ENCODE data around the gene FATE1. TPM values are rescaled to one million over a fixed set of nuclear protein-coding genes. Genes with fewer than 3 reads are reported as not detected.

The FATE1 gene
- total RNA-seq, 6 donors from 2014 or later = 0.88 TPM; not detected in 5

GRCh38 chrX:151699746-151700145 lies 16.1 kb upstream of the FATE1 start:
- peak in 1 of 2 donors; percentile 6 for DNase-seq
- TF ChIP-seq EP300 (IDR thresholded peaks at IDR 0.05) (no peak), CTCF (IDR thresholded peaks at IDR 0.05) (no peak), POLR2AphosphoS5 (IDR thresholded peaks at IDR 0.05) (no peak), POLR2A (IDR thresholded peaks at IDR 0.05) (no peak)
- ATAC-seq (ENCODE audit: low FRiP score in 2 of 2) = no peak
- no peak overlapping the region for H3K4me3 ChIP-seq
- H3K4me1 ChIP-seq = peaks cover 0 to 10% (median 0%) of the 10 kb centered on the region in 4 donors
- H3K27me3 ChIP-seq = peaks cover 0 to 5% (median 0%) of the 10 kb centered on the region in 4 donors
- 85 to 95% methylated on average over 9 of the region's 9 CpGs for WGBS, 2 donors
- no peak overlapping the region for H3K27ac ChIP-seq
- H3K9me3 ChIP-seq = no peaks in the 10 kb centered on the region
- no peaks in the 10 kb centered on the region for H3K36me3 ChIP-seq

- WGBS, 2 donors = 84% methylated on average over 16 of the region's 16 CpGs; no CpG with 5 or more reads in 1 of the 2 donors
- TF ChIP-seq CTCF (IDR thresholded peaks at IDR 0.05) = no peak
- TF ChIP-seq POLR2AphosphoS5 (IDR thresholded peaks at IDR 0.05) = no peak
- no peak for TF ChIP-seq POLR2A (IDR thresholded peaks at IDR 0.05)
- TF ChIP-seq EP300 (IDR thresholded peaks at IDR 0.05) = no peak
- no peak overlapping the region for H3K27ac ChIP-seq
- H3K4me1 ChIP-seq = peaks cover 0 to 3% (median 0%) of the 10 kb centered on the region in 4 donors
- H3K36me3 ChIP-seq = no peaks in the 10 kb centered on the region
- H3K9me3 ChIP-seq = no peaks in the 10 kb centered on the region
- H3K4me3 ChIP-seq = no peak overlapping the region
- DNase-seq (peak; percentile 8 to 42), ATAC-seq (ENCODE audit: low FRiP score in 2 of 2) (no peak)
- no peaks in the 10 kb centered on the region for H3K27me3 ChIP-seq
Observed at GRCh38 chrX:151700581-151700980, 15.3 kb upstream of the FATE1 start.

GRCh38 chrX:151701071-151701470 lies 14.8 kb upstream of the FATE1 start:
- DNase-seq = no peak
- Histone ChIP-seq H3K36me3 (no peaks in the 10 kb centered on the region), H3K27me3 (no peaks in the 10 kb centered on the region), H3K9me3 (no peaks in the 10 kb centered on the region), H3K4me3 (no peak overlapping the region), H3K27ac (no peak overlapping the region), H3K4me1 (no peaks in the 10 kb centered on the region)
- no peak for ATAC-seq (ENCODE audit: low FRiP score in 2 of 2)
- no peak for TF ChIP-seq CTCF (IDR thresholded peaks at IDR 0.05)
- WGBS, 2 donors = 80 to 93% methylated on average over 1 to 4 of the region's 4 CpGs

- Histone ChIP-seq H3K9me3 (no peaks in the 10 kb centered on the region), H3K4me1 (no peaks in the 10 kb centered on the region), H3K27ac (no peak overlapping the region), H3K27me3 (no peaks in the 10 kb centered on the region), H3K4me3 (no peak overlapping the region), H3K36me3 (no peaks in the 10 kb centered on the region)
- DNase-seq = no peak
- 75 to 86% methylated on average over 3 to 7 of the region's 7 CpGs for WGBS, 2 donors
- TF ChIP-seq POLR2A (IDR thresholded peaks at IDR 0.05) = no peak
- TF ChIP-seq CTCF (IDR thresholded peaks at IDR 0.05) = no peak
- no peak for TF ChIP-seq POLR2AphosphoS5 (IDR thresholded peaks at IDR 0.05)
- no peak for TF ChIP-seq EP300 (IDR thresholded peaks at IDR 0.05)
- no peak for ATAC-seq (ENCODE audit: low FRiP score in 2 of 2)
Observed at GRCh38 chrX:151701531-151701930, 14.3 kb upstream of the FATE1 start.

GRCh38 chrX:151702026-151702714 lies 13.7 kb upstream of the FATE1 start:
- H3K4me3 ChIP-seq = no peak overlapping the region
- H3K27ac ChIP-seq = no peak overlapping the region
- ATAC-seq (ENCODE audit: low FRiP score in 2 of 2) (no peak), DNase-seq (no peak)
- no peaks in the 10 kb centered on the region for H3K27me3 ChIP-seq
- H3K36me3 ChIP-seq = no peaks in the 10 kb centered on the region
- 80 to 90% methylated on average over 4 to 9 of the region's 9 CpGs for WGBS, 2 donors
- H3K4me1 ChIP-seq = no peaks in the 10 kb centered on the region
- no peaks in the 10 kb centered on the region for H3K9me3 ChIP-seq
- no peak for TF ChIP-seq CTCF (IDR thresholded peaks at IDR 0.05)
- TF ChIP-seq POLR2AphosphoS5 (IDR thresholded peaks at IDR 0.05) = no peak
- no peak for TF ChIP-seq POLR2A (IDR thresholded peaks at IDR 0.05)
- no peak for TF ChIP-seq EP300 (IDR thresholded peaks at IDR 0.05)

All from upper lobe of left lung (tissue), 6 donors.